Right lobe of liver (tissue), 4 donors: Measurements from ENCODE around the gene ADGRG6.

Experiments used
- CTCF ChIP-seq, 4 donors: fragments of 200-600 bp in 3 of 4; fragments of 450-650 bp in 1 of 4; IDR thresholded peaks; one replicate each; pipeline versions ENCODE4 v1.5.1 to v1.8.0; 2016 to 2022; ENCODE audit warnings: antibody characterized with exemption in 4 of 4, mild to moderate bottlenecking in 2 of 4
- POLR2A ChIP-seq: fragments of 450-650 bp; IDR thresholded peaks from one replicate; pipeline ENCODE4 v1.6.1; 2017; ENCODE audit warnings: antibody characterized with exemption, mild to moderate bottlenecking
- donor health status: DM: no; HTN: no; CAD: no.
- donor health status: DM: no; HTN: no; CAD: no.
- donor health status: DM: no; HTN: yes; CAD: no.

- no peak for TF ChIP-seq CTCF (IDR thresholded peaks at IDR 0.05)
- no peak for TF ChIP-seq POLR2A
Measured at GRCh38 chr6:142339968-142340658, 38.3 kb downstream of the ADGRG6 start.
